Mesodermal cell (in vitro differentiated cells): ENCODE data around the gene GREB1L.
"Not testable (repeated sequence)": the region's sequence is repeated elsewhere in the genome, so short reads cannot be mapped to it uniquely, and the experiment has no call there.

Experiments
- H3K27ac ChIP-seq: 2 replicates; pipeline ENCODE4 v1.7.0; 2013; ENCODE audit warnings: mild to moderate bottlenecking, low read depth, low read length, moderate library complexity; ENCODE audit not compliant: severe bottlenecking
- H3K36me3 ChIP-seq: 2 replicates; pipeline ENCODE4 v1.7.1; 2013; ENCODE audit warnings: mild to moderate bottlenecking, low read length, moderate library complexity; ENCODE audit not compliant: control insufficient read depth, insufficient read depth
- H3K4me1 ChIP-seq: one replicate; pipeline ENCODE4 v1.7.1; 2013; ENCODE audit warnings: mild to moderate bottlenecking, low read length; ENCODE audit not compliant: insufficient read depth, control insufficient read depth, poor library complexity, severe bottlenecking
- H3K4me3 ChIP-seq: 2 replicates; pipeline ENCODE4 v1.7.0; 2013; ENCODE audit warnings: low read length, control low read depth, mild to moderate bottlenecking; ENCODE audit not compliant: insufficient read depth, poor library complexity, severe bottlenecking; ENCODE audit errors: extremely low read depth
- H3K9me3 ChIP-seq: 2 replicates; pipeline ENCODE4 v1.7.1; 2013; ENCODE audit warnings: mild to moderate bottlenecking, low read length, moderate library complexity; ENCODE audit not compliant: control insufficient read depth
- WGBS, 2 experiments: methylation state at CpG; one replicate each; pipeline ENCODE4 v1.1.5; 2013; ENCODE audit warnings: missing lambda C conversion rate in 2 of 2; ENCODE audit not compliant: insufficient coverage in 2 of 2; 5-methylcytosine and 5-hydroxymethylcytosine counted together

Gene GREB1L

DNA sequence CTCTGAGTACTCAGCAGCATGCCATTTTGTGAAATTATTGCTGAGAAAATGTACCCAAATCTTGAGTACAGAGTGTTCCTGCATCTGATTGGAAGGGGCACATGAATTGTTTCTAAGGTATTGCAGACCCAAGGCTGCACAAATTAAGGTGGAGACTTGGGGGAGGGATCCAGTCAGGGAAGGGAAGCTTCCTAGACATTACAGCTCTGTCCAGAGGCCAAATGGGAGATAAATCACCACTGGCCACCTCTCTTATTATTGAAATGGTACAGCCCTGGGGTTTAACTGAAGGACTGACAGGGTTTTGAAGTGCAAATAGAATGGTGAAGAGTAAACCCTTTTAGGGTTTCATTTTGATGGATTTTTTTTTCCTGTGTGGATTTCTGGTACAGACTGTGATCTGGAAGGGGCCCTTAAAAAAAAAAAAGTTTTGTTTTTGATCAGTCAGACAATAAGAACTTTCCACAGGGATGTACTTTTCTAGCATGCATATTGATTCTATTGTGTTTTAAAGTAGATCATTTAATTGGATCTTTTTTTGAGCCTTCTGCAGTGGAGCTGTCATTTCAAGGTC lies 119.4 kb downstream of the GREB1L start:
- Histone ChIP-seq H3K4me1 (peaks cover 20% of the 10 kb centered on the region), H3K9me3 (no peaks in the 10 kb centered on the region), H3K36me3 (no peaks in the 10 kb centered on the region), H3K4me3 (no peak overlapping the region), H3K27ac (peak overlapping the region; percentile 62)

DNA sequence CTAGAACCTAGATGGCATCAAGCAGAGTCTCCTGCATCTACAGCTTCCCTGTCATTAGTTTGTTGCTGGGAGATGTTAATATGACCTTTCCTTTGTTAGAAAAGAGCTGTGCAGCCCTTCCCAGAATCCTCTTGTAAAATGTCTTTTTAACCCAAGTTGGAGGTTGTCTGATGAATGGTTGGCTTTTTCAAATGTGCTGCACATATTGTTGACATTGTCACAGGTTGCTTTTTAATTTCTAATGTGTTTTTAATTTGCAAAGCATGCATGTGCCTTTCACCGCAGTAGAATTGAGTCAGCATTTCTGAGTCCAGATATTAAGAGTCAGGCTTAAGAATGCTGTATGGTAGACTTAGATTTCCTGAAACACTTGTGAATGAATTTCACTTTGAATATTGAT lies 120.8 kb downstream of the GREB1L start:
- no peak overlapping the region for H3K4me3 ChIP-seq
- peaks cover 35% of the 10 kb centered on the region for H3K4me1 ChIP-seq
- no peaks in the 10 kb centered on the region for H3K36me3 ChIP-seq
- no peaks in the 10 kb centered on the region for H3K9me3 ChIP-seq
- H3K27ac ChIP-seq: peak overlapping the region; percentile 65
- 75% methylated on average over 1 of the region's 1 CpG; no CpG with 5 or more reads in 1 of the 2 experiments for WGBS, 2 experiments

DNA sequence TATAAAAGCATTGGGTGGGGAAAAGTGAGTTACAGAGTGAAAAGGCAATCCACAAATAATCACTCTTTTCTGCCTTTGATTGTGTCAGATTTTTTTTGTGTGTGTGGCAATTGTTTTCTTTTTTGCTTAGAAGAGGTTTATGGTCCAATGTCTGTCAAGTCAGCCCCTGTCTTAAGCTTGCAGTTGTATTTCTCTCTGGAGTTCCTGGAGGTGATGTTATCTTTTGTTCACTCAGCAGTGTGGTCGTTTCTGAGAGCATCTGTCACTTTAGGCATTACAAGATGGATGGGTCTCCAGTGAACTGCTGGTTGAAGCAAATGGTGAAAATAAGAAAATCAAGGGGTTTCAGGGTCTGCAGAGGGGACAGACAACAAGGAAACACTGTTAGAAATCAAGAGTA lies 121.3 kb downstream of the GREB1L start:
- Histone ChIP-seq H3K36me3 (no peaks in the 10 kb centered on the region), H3K4me1 (peaks cover 38% of the 10 kb centered on the region), H3K27ac (peak overlapping the region; percentile 70), H3K4me3 (no peak overlapping the region), H3K9me3 (no peaks in the 10 kb centered on the region)
- WGBS, 2 experiments: 0 to 20% methylated on average over 1 of the region's 1 CpG

DNA sequence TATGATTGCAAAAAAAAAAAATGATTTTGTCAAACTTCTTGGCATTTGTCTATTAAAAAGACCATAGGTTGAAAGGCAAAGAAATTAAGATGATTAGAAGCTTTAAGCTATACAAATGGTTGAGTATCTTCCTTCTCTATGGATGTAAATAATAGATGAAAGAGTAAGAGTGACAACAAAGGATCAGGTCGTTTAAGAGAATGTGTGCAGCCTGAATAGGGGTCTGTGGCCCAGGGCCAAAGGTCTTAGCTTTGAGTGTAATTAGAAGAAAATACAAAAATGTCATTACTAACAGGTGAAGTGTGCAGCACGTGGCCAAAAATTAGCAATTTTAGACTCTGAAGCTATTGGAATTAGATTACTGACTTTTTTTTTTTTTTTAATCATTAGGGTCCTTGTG lies 122.4 kb downstream of the GREB1L start:
- Histone ChIP-seq H3K36me3 (no peaks in the 10 kb centered on the region), H3K4me1 (peaks cover 43% of the 10 kb centered on the region), H3K4me3 (peak overlapping the region; percentile 12), H3K27ac (peak overlapping the region; percentile 64), H3K9me3 (no peaks in the 10 kb centered on the region)
- 44 to 49% methylated on average over 2 of the region's 2 CpGs for WGBS, 2 experiments

DNA sequence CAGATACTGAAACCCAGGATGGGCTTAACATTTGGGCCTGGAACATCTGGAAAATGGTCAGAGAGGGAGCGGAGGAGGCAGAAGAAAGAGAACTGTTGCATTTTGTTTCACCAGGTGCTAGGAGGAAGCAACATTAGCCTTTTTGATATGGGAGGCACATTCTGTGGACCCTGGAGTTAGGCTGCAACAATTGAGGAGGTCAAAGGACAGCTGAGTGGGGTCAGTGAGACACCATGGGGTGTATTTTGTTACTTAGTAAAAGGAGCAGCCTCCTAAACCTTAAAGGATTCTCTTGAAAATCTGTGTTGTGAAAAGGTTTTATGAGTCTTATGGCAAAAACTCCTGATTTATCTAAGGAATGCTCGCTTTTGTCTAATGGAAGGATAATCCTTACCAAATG lies 124.9 kb downstream of the GREB1L start:
- no peak overlapping the region for H3K27ac ChIP-seq
- peaks cover 46% of the 10 kb centered on the region for H3K4me1 ChIP-seq
- WGBS, 2 experiments: 74 to 82% methylated on average over 2 of the region's 2 CpGs
- no peaks in the 10 kb centered on the region for H3K9me3 ChIP-seq
- no peaks in the 10 kb centered on the region for H3K36me3 ChIP-seq
- no peak overlapping the region for H3K4me3 ChIP-seq

DNA sequence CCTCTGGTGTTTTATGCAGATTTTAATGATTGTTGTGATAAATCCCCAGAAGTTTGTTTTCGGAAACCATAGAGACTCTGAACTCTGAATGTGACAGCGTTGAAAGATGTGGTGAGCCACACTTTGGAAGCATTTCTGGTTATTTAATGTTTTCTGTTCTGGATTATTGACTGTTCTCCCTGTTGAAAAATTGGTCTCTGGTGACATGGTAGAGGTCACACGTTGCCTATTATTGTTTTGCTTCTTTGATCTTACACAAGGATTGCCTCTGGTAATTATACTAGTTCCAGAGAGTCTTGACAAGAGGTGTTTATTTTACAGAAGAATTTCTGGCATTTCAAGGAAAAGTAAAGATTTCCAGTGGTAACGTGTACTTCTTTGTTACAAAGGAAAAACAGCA lies 127.1 kb downstream of the GREB1L start:
- Histone ChIP-seq H3K36me3 (peaks cover 4% of the 10 kb centered on the region), H3K9me3 (no peaks in the 10 kb centered on the region), H3K4me1 (peaks cover 38% of the 10 kb centered on the region), H3K4me3 (no peak overlapping the region), H3K27ac (peak overlapping the region; percentile 62)
- WGBS, 2 experiments: 42 to 47% methylated on average over 3 of the region's 4 CpGs

DNA sequence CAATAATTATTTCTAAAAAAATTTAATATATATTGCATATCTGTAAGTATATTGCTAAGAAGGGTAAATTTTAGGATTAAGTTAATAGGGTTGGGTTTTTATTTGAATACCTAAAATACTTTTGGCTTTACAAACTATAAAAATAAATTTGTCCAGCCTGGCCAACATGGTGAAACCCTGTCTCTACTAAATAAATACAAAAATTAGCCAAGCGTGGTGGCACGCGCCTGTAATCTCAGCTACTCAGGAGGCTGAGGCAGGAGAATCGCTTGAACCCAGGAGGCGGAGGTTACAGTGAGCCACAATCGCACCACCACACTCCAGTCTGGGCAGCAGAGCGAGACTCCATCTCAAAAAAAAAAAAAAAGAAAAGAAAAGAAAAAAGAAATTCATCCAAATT lies 127.6 kb downstream of the GREB1L start:
- 98 to 100% methylated on average over 5 of the region's 7 CpGs for WGBS, 2 experiments
- not testable (repeated sequence) for H3K4me3 ChIP-seq, H3K36me3 ChIP-seq, H3K27ac ChIP-seq, H3K9me3 ChIP-seq
- peaks cover 34% of the 10 kb centered on the region for H3K4me1 ChIP-seq

DNA sequence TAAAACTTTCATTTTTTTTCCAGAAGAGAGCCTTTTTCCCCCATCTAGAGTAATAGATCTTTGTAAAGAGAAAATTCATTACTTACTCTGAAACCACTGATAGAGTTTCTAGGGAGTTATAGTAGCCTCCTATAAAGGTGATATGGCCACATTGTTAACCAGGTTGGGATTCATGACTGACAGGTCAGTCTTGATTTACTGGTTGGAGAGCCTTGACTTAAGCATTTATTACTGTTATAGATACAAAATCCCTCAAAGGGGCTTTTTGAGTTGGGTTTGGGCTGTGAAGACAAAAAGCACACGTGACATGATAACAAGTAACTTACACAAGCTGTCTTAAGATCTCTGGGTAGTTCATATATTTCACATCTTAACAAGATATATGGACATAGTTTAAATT lies 141.0 kb downstream of the GREB1L start:
- Histone ChIP-seq H3K27ac (no peak overlapping the region), H3K4me3 (no peak overlapping the region), H3K9me3 (no peaks in the 10 kb centered on the region), H3K36me3 (peaks cover 17% of the 10 kb centered on the region), H3K4me1 (peaks cover 4% of the 10 kb centered on the region)
- WGBS, 2 experiments: no CpG with 5 or more reads among the region's 1 CpG

DNA sequence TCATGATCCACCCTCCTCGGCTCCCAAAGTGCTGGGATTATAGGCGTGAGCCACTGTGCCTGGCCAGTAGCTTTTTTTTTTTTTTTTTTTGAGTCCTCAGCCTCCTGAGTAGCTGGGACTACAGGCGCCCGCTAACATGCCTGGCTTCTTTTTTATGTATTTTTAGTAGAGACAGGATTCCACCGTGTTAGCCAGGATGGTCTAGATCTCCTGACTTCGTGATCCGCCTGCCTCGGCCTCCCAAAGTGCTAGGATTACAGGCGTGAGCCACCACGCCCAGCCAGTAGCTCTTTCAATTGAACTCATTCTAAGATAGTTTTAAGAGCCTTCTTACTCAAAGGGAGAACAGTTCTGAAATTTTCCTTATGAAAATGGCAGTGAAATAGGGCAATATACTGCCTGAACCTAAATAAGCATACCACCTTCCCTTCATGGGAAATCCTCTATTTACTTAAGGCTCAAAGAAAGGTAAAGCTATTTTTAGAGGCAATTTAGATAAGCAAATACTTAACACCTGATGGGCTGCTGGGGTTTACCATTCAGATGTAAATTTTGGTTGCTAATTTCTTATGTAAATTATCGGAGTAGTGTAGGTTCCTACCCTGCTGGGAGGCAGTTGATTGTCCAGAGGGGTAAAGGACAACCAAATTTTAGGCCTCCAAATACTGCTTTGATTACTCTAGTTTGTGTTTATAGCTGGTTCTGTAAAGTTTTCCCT lies 144.7 kb downstream of the GREB1L start:
- WGBS, 2 experiments: 43 to 46% methylated on average over 7 to 9 of the region's 11 CpGs
- H3K27ac ChIP-seq: no peak overlapping the region
- no peaks in the 10 kb centered on the region for H3K9me3 ChIP-seq
- H3K4me1 ChIP-seq: peaks cover 4% of the 10 kb centered on the region
- H3K36me3 ChIP-seq: peaks cover 16% of the 10 kb centered on the region
- H3K4me3 ChIP-seq: no peak overlapping the region

DNA sequence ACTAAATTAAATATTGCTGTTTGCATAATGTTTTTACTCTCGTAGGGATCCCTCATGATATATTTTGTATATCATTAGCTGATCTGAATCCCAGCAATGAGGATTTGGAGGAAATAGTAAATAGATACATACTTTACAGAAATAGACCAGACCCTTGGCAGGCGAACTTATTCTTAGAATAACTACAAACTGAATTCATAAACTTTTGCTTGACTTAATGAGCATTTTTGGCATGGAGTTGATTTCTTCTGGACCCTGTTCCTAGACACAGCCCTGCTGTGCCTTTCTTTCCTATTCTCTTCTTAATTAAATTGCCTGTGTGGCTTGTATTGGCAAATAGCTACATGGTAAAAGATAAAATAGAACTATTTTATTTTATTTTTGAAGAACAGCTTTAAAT lies 145.9 kb downstream of the GREB1L start:
- no CpG with 5 or more reads among the region's 2 CpGs for WGBS, 2 experiments
- no peaks in the 10 kb centered on the region for H3K9me3 ChIP-seq
- H3K27ac ChIP-seq: no peak overlapping the region
- no peak overlapping the region for H3K4me3 ChIP-seq
- peaks cover 22% of the 10 kb centered on the region for H3K36me3 ChIP-seq
- peaks cover 4% of the 10 kb centered on the region for H3K4me1 ChIP-seq

DNA sequence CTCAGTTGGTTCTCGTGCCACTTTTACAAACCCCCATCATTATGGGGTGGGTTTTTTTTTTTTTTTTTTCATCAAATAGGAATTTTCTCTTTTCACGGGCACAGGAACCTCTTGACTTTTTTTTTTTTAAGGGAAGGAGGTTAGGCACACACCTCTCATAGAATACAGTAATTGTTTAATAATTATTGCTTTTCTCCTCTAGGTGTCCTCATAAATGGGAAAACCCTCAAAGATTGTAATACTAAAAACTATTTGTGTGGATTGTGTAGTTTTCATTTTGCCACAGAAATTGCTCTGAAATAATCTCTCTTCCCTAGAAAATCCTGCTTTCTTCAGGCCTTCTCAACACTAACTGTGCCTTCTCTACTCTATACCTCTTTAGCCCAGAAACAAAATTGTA lies 147.3 kb downstream of the GREB1L start:
- Histone ChIP-seq H3K27ac (no peak overlapping the region), H3K9me3 (no peaks in the 10 kb centered on the region), H3K36me3 (peaks cover 19% of the 10 kb centered on the region), H3K4me1 (peaks cover 3% of the 10 kb centered on the region), H3K4me3 (no peak overlapping the region)
- no CpG with 5 or more reads among the region's 2 CpGs for WGBS, 2 experiments
